RWPE1 (cell line): Measurements from ENCODE around the gene NOP14.
A peak's percentile ranks its signal among the peaks of the same experiment; 100 is the strongest.
"Not testable (repeated sequence)": the region's sequence is repeated elsewhere in the genome, so short reads cannot be mapped to it uniquely, and the experiment has no call there.

Experiments
- CTCF ChIA-PET: fragments of 350-600 bp; sonication (Branson Sonifier 250); formaldehyde crosslinking; extraction: SDS; loops from one replicate; lab custom pipeline; 2021; lab: Yijun Ruan, JAX
- POLR2A ChIA-PET: fragments of 400-600 bp; formaldehyde crosslinking; extraction: SDS; loops from one replicate; lab custom pipeline; 2020; ENCODE audit warnings: antibody characterized with exemption; ENCODE audit not compliant: low non-redundant PET; lab: Yijun Ruan, JAX
- DNase-seq: peaks from one replicate; pipeline ENCODE4 v3.0.0; 2012; ENCODE audit warnings: low spot score
- H3K27ac ChIP-seq: fragments of 450-650 bp; 2 replicates; pipeline ENCODE4 v1.5.1; 2017
- CTCF ChIP-seq: fragments of 450-650 bp; conservative IDR thresholded peaks from 2 replicates; pipeline ENCODE4 v1.5.1; 2017; ENCODE audit warnings: low read depth, mild to moderate bottlenecking

Gene NOP14

GRCh38 chr4:2923668-2924173 is 39.5 kb downstream of the NOP14 start:
- CTCF ChIA-PET, result no interaction called here
- POLR2A ChIA-PET, result no interaction called here
- no peak for DNase-seq
- peak overlapping the region; percentile 62 for H3K27ac ChIP-seq
- no peak for TF ChIP-seq CTCF

- H3K27ac ChIP-seq, result peak overlapping the region; percentile 62
- CTCF ChIA-PET, result no interaction called here
- DNase-seq, result no peak
- POLR2A ChIA-PET, result no interaction called here
- TF ChIP-seq CTCF, result no peak
Measured at GRCh38 chr4:2923141-2923551, 40.1 kb downstream of the NOP14 start.

GRCh38 chr4:2922453-2923101 is 40.6 kb downstream of the NOP14 start:
- DNase-seq, CTCF ChIA-PET, POLR2A ChIA-PET: not testable (repeated sequence)
- H3K27ac ChIP-seq, result peak overlapping the region; percentile 62

- H3K27ac ChIP-seq, DNase-seq, CTCF ChIA-PET, POLR2A ChIA-PET: not testable (repeated sequence)
Measured at GRCh38 chr4:2918714-2919113, 44.5 kb downstream of the NOP14 start.

GRCh38 chr4:2918300-2918699 is 44.9 kb downstream of the NOP14 start:
- DNase-seq, H3K27ac ChIP-seq, CTCF ChIA-PET, POLR2A ChIA-PET: not testable (repeated sequence)

- CTCF ChIA-PET, result not testable (repeated sequence)
Measured at GRCh38 chr4:2916696-2917095, 46.5 kb downstream of the NOP14 start.

GRCh38 chr4:2915789-2916188 is 47.4 kb downstream of the NOP14 start:
- TF ChIP-seq CTCF, result no peak
- POLR2A ChIA-PET, result no interaction called here
- no peak overlapping the region for H3K27ac ChIP-seq
- CTCF ChIA-PET, result no interaction called here
- DNase-seq, result no peak

More at GRCh38 chr4:2916696-2917095, 46.5 kb downstream of the NOP14 start:
- H3K27ac ChIP-seq, DNase-seq, POLR2A ChIA-PET: not testable (repeated sequence)

GRCh38 chr4:2914256-2915126 is 48.7 kb downstream of the NOP14 start:
- ChIA-PET CTCF (no interaction called here), POLR2A (no interaction called here)
- no peak for DNase-seq
- H3K27ac ChIP-seq, result peak overlapping the region; percentile 18; the same call in 1 of the 2 replicates
- no peak for TF ChIP-seq CTCF
